HG03439 (cell line): Measurements from ENCODE around the gene SCYGR2.
"Not testable (repeated sequence)": the region's sequence is repeated elsewhere in the genome, so short reads cannot be mapped to it uniquely, and the experiment has no call there.

Source experiments
- ATAC-seq: cut with Tn5 transposase; IDR thresholded peaks from one replicate; pipeline ENCODE4 v1.9.1; 2021; ENCODE audit warnings: mild to moderate bottlenecking, moderate library complexity; ENCODE audit not compliant: unreplicated experiment

SCYGR2 gene

GRCh38 chr2:227598835-227599503 lies at the start of gene SCYGR2:
TSS of gene SCYGR2 (plus strand) at chr2:227598893. CDS start at chr2:227598893, 0 bp downstream.
- not testable (repeated sequence) for ATAC-seq

- no peak for ATAC-seq
Measured at GRCh38 chr2:227551836-227552235, 46.9 kb upstream of the SCYGR2 start.

GRCh38 chr2:227562581-227562980 lies 36.1 kb upstream of the SCYGR2 start:
- no peak for ATAC-seq

- no peak for ATAC-seq
Measured at GRCh38 chr2:227565080-227565479, 33.6 kb upstream of the SCYGR2 start.

GRCh38 chr2:227566012-227566411 lies 32.7 kb upstream of the SCYGR2 start:
- no peak for ATAC-seq

GRCh38 chr2:227568852-227569169 lies 29.9 kb upstream of the SCYGR2 start:
- ATAC-seq = no peak

GRCh38 chr2:227570615-227571014 lies 28.1 kb upstream of the SCYGR2 start:
- ATAC-seq = no peak

- ATAC-seq = no peak
Measured at GRCh38 chr2:227576110-227576509, 22.6 kb upstream of the SCYGR2 start.

- ATAC-seq = no peak
Measured at GRCh38 chr2:227576812-227577211, 21.9 kb upstream of the SCYGR2 start.

GRCh38 chr2:227577555-227577954 lies 21.1 kb upstream of the SCYGR2 start:
- ATAC-seq = no peak

- no peak for ATAC-seq
Measured at GRCh38 chr2:227578642-227579041, 20.1 kb upstream of the SCYGR2 start.

- no peak for ATAC-seq
Measured at GRCh38 chr2:227579791-227580190, 18.9 kb upstream of the SCYGR2 start.

GRCh38 chr2:227582369-227582768 lies 16.3 kb upstream of the SCYGR2 start:
- ATAC-seq = no peak

GRCh38 chr2:227592694-227593387 lies 5.9 kb upstream of the SCYGR2 start:
- ATAC-seq = no peak

- no peak for ATAC-seq
Measured at GRCh38 chr2:227595797-227596196, 2.9 kb upstream of the SCYGR2 start.

- no peak for ATAC-seq
Measured at GRCh38 chr2:227597036-227597435, 1.7 kb upstream of the SCYGR2 start.

GRCh38 chr2:227597998-227598397 lies 695 bp upstream of the SCYGR2 start:
- no peak for ATAC-seq

GRCh38 chr2:227602358-227602757 lies 3.7 kb downstream of the SCYGR2 start:
- ATAC-seq = no peak

GRCh38 chr2:227606476-227606875 lies 7.8 kb downstream of the SCYGR2 start:
- ATAC-seq = no peak

GRCh38 chr2:227607941-227608340 lies 9.2 kb downstream of the SCYGR2 start:
- ATAC-seq = no peak

- peak; percentile 57 for ATAC-seq
Measured at GRCh38 chr2:227608561-227609338, 10.1 kb downstream of the SCYGR2 start.

- no peak for ATAC-seq
Measured at GRCh38 chr2:227610123-227610522, 11.4 kb downstream of the SCYGR2 start.
